Progenitor cell of endocrine pancreas (in vitro differentiated cells): Measurements from ENCODE around the gene OR7C2. TPM values are rescaled to one million over a fixed set of nuclear protein-coding genes. Genes with fewer than 3 reads are reported as not detected.

Source experiments
- DNase-seq: peaks from one replicate; pipeline ENCODE4 v3.0.0; 2021; ENCODE audit warnings: low spot score; ENCODE audit not compliant: unreplicated experiment
- H3K27ac Mint-ChIP-seq: 2 replicates; pipeline ENCODE4 v1.8.0; 2021; ENCODE audit warnings: mild to moderate bottlenecking, moderate library complexity, mixed read lengths
- H3K27me3 Mint-ChIP-seq: 2 replicates; pipeline ENCODE4 v1.8.0; 2021; ENCODE audit warnings: mixed read lengths
- H3K36me3 Mint-ChIP-seq: 2 replicates; pipeline ENCODE4 v1.8.0; 2022; ENCODE audit warnings: mixed read lengths; ENCODE audit not compliant: insufficient read depth
- H3K4me1 Mint-ChIP-seq: 2 replicates; pipeline ENCODE4 v1.8.0; 2021; ENCODE audit warnings: low read depth, mixed read lengths
- H3K4me3 Mint-ChIP-seq: 2 replicates; pipeline ENCODE4 v1.8.0; 2021; ENCODE audit warnings: low read depth, mild to moderate bottlenecking, moderate library complexity, mixed read lengths
- H3K9me3 Mint-ChIP-seq: 2 replicates; pipeline ENCODE4 v1.8.0; 2021; ENCODE audit warnings: low read depth, mixed read lengths
- CTCF ChIP-seq: fragments of 200-600 bp; sonication (generic); IDR thresholded peaks from one replicate; pipeline ENCODE4 v1.5.0; 2021; ENCODE audit warnings: antibody characterized with exemption, mild to moderate bottlenecking; ENCODE audit not compliant: unreplicated experiment
- total RNA-seq: library from RNA; stranded (reverse); gene quantifications from 2 replicates; pipeline ENCODE4 v1.2.1, GENCODE V29; 2021

OR7C2 gene
- total RNA-seq, 1 donor from 2014 or later, result not detected

- H3K27me3 Mint-ChIP-seq, result no peaks in the 10 kb centered on the region
- H3K4me1 Mint-ChIP-seq, result no peaks in the 10 kb centered on the region
- TF ChIP-seq CTCF, result no peak
- H3K4me3 Mint-ChIP-seq, result no peak overlapping the region
- H3K27ac Mint-ChIP-seq, result no peak overlapping the region
- H3K36me3 Mint-ChIP-seq, result peaks cover 7% of the 10 kb centered on the region
- H3K9me3 Mint-ChIP-seq, result peaks cover 30% of the 10 kb centered on the region
- no peak for DNase-seq
Observed at GRCh38 chr19:14961956-14962685, 20.8 kb downstream of the OR7C2 start.

- H3K9me3 Mint-ChIP-seq, result peaks cover 40% of the 10 kb centered on the region
- H3K4me3 Mint-ChIP-seq, result no peak overlapping the region
- H3K27ac Mint-ChIP-seq, result no peak overlapping the region
- no peak for TF ChIP-seq CTCF
- peaks cover 3% of the 10 kb centered on the region for H3K36me3 Mint-ChIP-seq
- DNase-seq, result no peak
- H3K27me3 Mint-ChIP-seq, result no peaks in the 10 kb centered on the region
- no peaks in the 10 kb centered on the region for H3K4me1 Mint-ChIP-seq
Observed at GRCh38 chr19:14968247-14968646, 27.0 kb downstream of the OR7C2 start.

- Mint-ChIP-seq H3K4me1 (no peaks in the 10 kb centered on the region), H3K27ac (no peak overlapping the region), H3K9me3 (peaks cover 36% of the 10 kb centered on the region), H3K4me3 (no peak overlapping the region), H3K27me3 (no peaks in the 10 kb centered on the region), H3K36me3 (peaks cover 2% of the 10 kb centered on the region)
- DNase-seq, result no peak
- TF ChIP-seq CTCF, result no peak
Observed at GRCh38 chr19:14971474-14971873, 30.2 kb downstream of the OR7C2 start.

GRCh38 chr19:14972676-14973075 is 31.4 kb downstream of the OR7C2 start:
- Mint-ChIP-seq H3K4me3 (no peak overlapping the region), H3K9me3 (peaks cover 31% of the 10 kb centered on the region), H3K4me1 (no peaks in the 10 kb centered on the region), H3K27ac (no peak overlapping the region), H3K27me3 (peaks cover 8% of the 10 kb centered on the region), H3K36me3 (peaks cover 2% of the 10 kb centered on the region)
- no peak for TF ChIP-seq CTCF
- DNase-seq, result no peak

GRCh38 chr19:14974488-14974887 is 33.2 kb downstream of the OR7C2 start:
- Mint-ChIP-seq H3K4me3 (no peak overlapping the region), H3K27me3 (peaks cover 23% of the 10 kb centered on the region), H3K9me3 (peaks cover 17% of the 10 kb centered on the region), H3K27ac (no peak overlapping the region), H3K4me1 (no peaks in the 10 kb centered on the region), H3K36me3 (peaks cover 2% of the 10 kb centered on the region)
- DNase-seq, result no peak
- no peak for TF ChIP-seq CTCF
